Measurements from ENCODE around the gene SERPINB5.

SERPINB5 gene

GRCh38 chr18:63476668-63477067, at the start of gene SERPINB5:
TSS of gene SERPINB5 (plus strand) at chr18:63476958. CDS start at chr18:63484429, 7,471 bp downstream.
- H3K9ac ChIP-seq (ENCODE audit: low read depth, low read length), result no peak within 1 kb of the TSS
- DNase-seq, result no peak
- no peak for ATAC-seq (ENCODE audit: insufficient read depth, low read depth)
- no peaks in the 10 kb centered on the region for H3K9me3 ChIP-seq (ENCODE audit: insufficient read depth, low read length, severe bottlenecking)
- no peaks in the 10 kb centered on the region for H3K36me3 ChIP-seq (ENCODE audit: insufficient read depth, low read length)
- no peaks in the 10 kb centered on the region for H3K79me2 ChIP-seq (ENCODE audit: insufficient read depth, low read length)
- TF ChIP-seq CTCF (IDR thresholded peaks at IDR 0.05; ENCODE audit: borderline replicate concordance, extremely low read depth, low read length, poor library complexity, severe bottlenecking), result no peak
- no peak for TF ChIP-seq EZH2 (IDR thresholded peaks at IDR 0.05; ENCODE audit: borderline replicate concordance, low read depth, low read length, severe bottlenecking)
- no peak within 1 kb of the TSS for H3K4me2 ChIP-seq (ENCODE audit: insufficient read depth, low read length)
- H2AFZ ChIP-seq (ENCODE audit: low read depth, low read length), result no peak within 1 kb of the TSS
- H3K4me1 ChIP-seq (ENCODE audit: insufficient read depth, low read length), result no peaks in the 10 kb centered on the region
- no peaks in the 10 kb centered on the region for H4K20me1 ChIP-seq (ENCODE audit: insufficient read depth, low read length)
- H3K27ac ChIP-seq (ENCODE audit: low read length), result no peak within 1 kb of the TSS
- H3K4me3 ChIP-seq (ENCODE audit: low read depth in 1 of 2, low read length in 2 of 2), result no peak within 1 kb of the TSS
- peaks cover 12% of the 10 kb centered on the region for H3K27me3 ChIP-seq (ENCODE audit: insufficient read depth, low read length, poor library complexity)

- no peak overlapping the region for H2AFZ ChIP-seq (ENCODE audit: low read depth, low read length)
- no peaks in the 10 kb centered on the region for H3K36me3 ChIP-seq (ENCODE audit: insufficient read depth, low read length)
- DNase-seq, result no peak
- no peak overlapping the region for H3K9ac ChIP-seq (ENCODE audit: low read depth, low read length)
- ATAC-seq (ENCODE audit: insufficient read depth, low read depth), result no peak
- H3K27me3 ChIP-seq (ENCODE audit: insufficient read depth, low read length, poor library complexity), result peaks cover 10% of the 10 kb centered on the region
- H3K4me1 ChIP-seq (ENCODE audit: insufficient read depth, low read length), result peaks cover 10% of the 10 kb centered on the region
- H3K4me2 ChIP-seq (ENCODE audit: insufficient read depth, low read length), result no peak overlapping the region
- no peaks in the 10 kb centered on the region for H3K79me2 ChIP-seq (ENCODE audit: insufficient read depth, low read length)
- H4K20me1 ChIP-seq (ENCODE audit: insufficient read depth, low read length), result no peaks in the 10 kb centered on the region
- no peaks in the 10 kb centered on the region for H3K9me3 ChIP-seq (ENCODE audit: insufficient read depth, low read length, severe bottlenecking)
- H3K4me3 ChIP-seq (ENCODE audit: low read depth in 1 of 2, low read length in 2 of 2), result no peak overlapping the region
- TF ChIP-seq EZH2 (IDR thresholded peaks at IDR 0.05; ENCODE audit: borderline replicate concordance, low read depth, low read length, severe bottlenecking) (no peak), CTCF (IDR thresholded peaks at IDR 0.05; ENCODE audit: borderline replicate concordance, extremely low read depth, low read length, poor library complexity, severe bottlenecking) (no peak)
- H3K27ac ChIP-seq (ENCODE audit: low read length), result no peak overlapping the region
Measured at GRCh38 chr18:63427558-63427957, 49.2 kb upstream of the SERPINB5 start.

- H4K20me1 ChIP-seq (ENCODE audit: insufficient read depth, low read length), result no peaks in the 10 kb centered on the region
- H3K4me3 ChIP-seq (ENCODE audit: low read depth in 1 of 2, low read length in 2 of 2), result no peak overlapping the region
- H3K4me1 ChIP-seq (ENCODE audit: insufficient read depth, low read length), result no peaks in the 10 kb centered on the region
- TF ChIP-seq CTCF (IDR thresholded peaks at IDR 0.05; ENCODE audit: borderline replicate concordance, extremely low read depth, low read length, poor library complexity, severe bottlenecking), result no peak
- TF ChIP-seq EZH2 (IDR thresholded peaks at IDR 0.05; ENCODE audit: borderline replicate concordance, low read depth, low read length, severe bottlenecking), result no peak
- H3K4me2 ChIP-seq (ENCODE audit: insufficient read depth, low read length), result no peak overlapping the region
- H3K9ac ChIP-seq (ENCODE audit: low read depth, low read length), result no peak overlapping the region
- no peaks in the 10 kb centered on the region for H3K79me2 ChIP-seq (ENCODE audit: insufficient read depth, low read length)
- no peaks in the 10 kb centered on the region for H3K9me3 ChIP-seq (ENCODE audit: insufficient read depth, low read length, severe bottlenecking)
- DNase-seq (no peak), ATAC-seq (ENCODE audit: insufficient read depth, low read depth) (no peak)
- no peaks in the 10 kb centered on the region for H3K36me3 ChIP-seq (ENCODE audit: insufficient read depth, low read length)
- H3K27ac ChIP-seq (ENCODE audit: low read length), result no peak overlapping the region
- H2AFZ ChIP-seq (ENCODE audit: low read depth, low read length), result no peak overlapping the region
- H3K27me3 ChIP-seq (ENCODE audit: insufficient read depth, low read length, poor library complexity), result peaks cover 13% of the 10 kb centered on the region
Measured at GRCh38 chr18:63430526-63430925, 46.2 kb upstream of the SERPINB5 start.

- no peaks in the 10 kb centered on the region for H4K20me1 ChIP-seq (ENCODE audit: insufficient read depth, low read length)
- TF ChIP-seq EZH2 (IDR thresholded peaks at IDR 0.05; ENCODE audit: borderline replicate concordance, low read depth, low read length, severe bottlenecking) (no peak), CTCF (IDR thresholded peaks at IDR 0.05; ENCODE audit: borderline replicate concordance, extremely low read depth, low read length, poor library complexity, severe bottlenecking) (no peak)
- H3K9me3 ChIP-seq (ENCODE audit: insufficient read depth, low read length, severe bottlenecking), result no peaks in the 10 kb centered on the region
- no peaks in the 10 kb centered on the region for H3K4me1 ChIP-seq (ENCODE audit: insufficient read depth, low read length)
- no peak overlapping the region for H3K27ac ChIP-seq (ENCODE audit: low read length)
- H3K79me2 ChIP-seq (ENCODE audit: insufficient read depth, low read length), result no peaks in the 10 kb centered on the region
- no peak overlapping the region for H3K4me3 ChIP-seq (ENCODE audit: low read depth in 1 of 2, low read length in 2 of 2)
- no peak overlapping the region for H2AFZ ChIP-seq (ENCODE audit: low read depth, low read length)
- DNase-seq (no peak), ATAC-seq (ENCODE audit: insufficient read depth, low read depth) (no peak)
- H3K36me3 ChIP-seq (ENCODE audit: insufficient read depth, low read length), result no peaks in the 10 kb centered on the region
- no peak overlapping the region for H3K9ac ChIP-seq (ENCODE audit: low read depth, low read length)
- H3K4me2 ChIP-seq (ENCODE audit: insufficient read depth, low read length), result no peak overlapping the region
- peaks cover 13% of the 10 kb centered on the region for H3K27me3 ChIP-seq (ENCODE audit: insufficient read depth, low read length, poor library complexity)
Measured at GRCh38 chr18:63431180-63431579, 45.6 kb upstream of the SERPINB5 start.
